Aorta (tissue), 5 donors: ENCODE measurements around the gene CEBPE. TPM values are rescaled to one million over a fixed set of nuclear protein-coding genes. Genes with fewer than 3 reads are reported as not detected.
A peak's percentile ranks its signal among the peaks of the same experiment; 100 is the strongest.

ENCODE experiments used
- ATAC-seq: fragments of 200-7000 bp; cut with Tn5 transposase; one replicate; pipeline ENCODE4 v1.9.1; 2022; ENCODE audit warnings: moderate library complexity; ENCODE audit not compliant: low FRiP score
- DNase-seq, 2 donors: peaks; one replicate each; pipeline ENCODE4 v3.0.0-alpha.2; 2020
- H3K27ac ChIP-seq, 2 donors: one replicate each; pipeline ENCODE4 v1.5.1; 2013; ENCODE audit warnings: low read length in 2 of 2, mild to moderate bottlenecking in 2 of 2, moderate library complexity in 2 of 2, control low read depth in 1 of 2, inconsistent platforms in 1 of 2, low read depth in 1 of 2
- H3K27me3 ChIP-seq, 2 donors: one replicate each; pipeline ENCODE4 v1.6.1; 2013; ENCODE audit warnings: control low read depth in 1 of 2, low read length in 1 of 2, mild to moderate bottlenecking in 1 of 2, moderate library complexity in 1 of 2; ENCODE audit not compliant: insufficient read depth in 2 of 2, control insufficient read depth in 1 of 2
- H3K36me3 ChIP-seq, 2 donors: one replicate each; pipeline ENCODE4 v1.6.1; 2013; ENCODE audit warnings: control low read depth in 1 of 2, low read length in 1 of 2, mild to moderate bottlenecking in 1 of 2; ENCODE audit not compliant: insufficient read depth in 2 of 2, control insufficient read depth in 1 of 2
- H3K4me1 ChIP-seq, 2 donors: one replicate each; pipeline ENCODE4 v1.6.1; 2013; ENCODE audit warnings: low read length in 2 of 2, control low read depth in 1 of 2, mild to moderate bottlenecking in 1 of 2, moderate library complexity in 1 of 2; ENCODE audit not compliant: insufficient read depth in 2 of 2, control insufficient read depth in 1 of 2
- H3K4me3 ChIP-seq, 2 donors: one replicate each; pipeline ENCODE4 v1.5.1; 2013; ENCODE audit warnings: low read length in 2 of 2, control low read depth in 1 of 2, mild to moderate bottlenecking in 1 of 2
- H3K9me3 ChIP-seq: one replicate; pipeline ENCODE4 v1.6.1; 2013; ENCODE audit warnings: mild to moderate bottlenecking, low read length; ENCODE audit not compliant: control insufficient read depth
- WGBS, 2 donors: extraction: QIAGEN DNeasy Blood & Tissue Kit; methylation state at CpG; one replicate each; pipeline ENCODE4 v1.1.7; 2013; 5-methylcytosine and 5-hydroxymethylcytosine counted together
- intact Hi-C, 2 donors: fragments of 100-400 bp; cut with DNase I; formaldehyde crosslinking; loops; one replicate each; pipeline versions ENCODE4 v1.14.2 to v1.15.0; 2022
- polyA plus RNA-seq, 2 donors: library from polyadenylated mRNA; stranded (reverse); fragments of 200-250 nt; gene quantifications; one replicate each; pipeline ENCODE4 v1.2.3, GENCODE V29; 2013
- total RNA-seq, 2 donors: library from RNA; stranded (reverse); fragmentation: NEBNext Ultra II Directional; extraction: Animal tissue kit (Norgen Biotek cat#: 25700); gene quantifications; one replicate each; pipeline ENCODE4 v1.2.1, GENCODE V29; 2021
- donor health status: healthy with polysubstance abuse.
- donor health status: Bipolar disorder and iron deficiency.
- donor health status: DM: no; HTN: no; CAD: no.
- donor health status: DM: no; HTN: no; CAD: no.
- donor health status: DM: yes; HTN: yes; CAD: no.

Gene CEBPE
- total and polyA plus RNA-seq, 4 donors, result 0.13 to 0.33 (median 0.29) TPM; not detected in 1

DNA sequence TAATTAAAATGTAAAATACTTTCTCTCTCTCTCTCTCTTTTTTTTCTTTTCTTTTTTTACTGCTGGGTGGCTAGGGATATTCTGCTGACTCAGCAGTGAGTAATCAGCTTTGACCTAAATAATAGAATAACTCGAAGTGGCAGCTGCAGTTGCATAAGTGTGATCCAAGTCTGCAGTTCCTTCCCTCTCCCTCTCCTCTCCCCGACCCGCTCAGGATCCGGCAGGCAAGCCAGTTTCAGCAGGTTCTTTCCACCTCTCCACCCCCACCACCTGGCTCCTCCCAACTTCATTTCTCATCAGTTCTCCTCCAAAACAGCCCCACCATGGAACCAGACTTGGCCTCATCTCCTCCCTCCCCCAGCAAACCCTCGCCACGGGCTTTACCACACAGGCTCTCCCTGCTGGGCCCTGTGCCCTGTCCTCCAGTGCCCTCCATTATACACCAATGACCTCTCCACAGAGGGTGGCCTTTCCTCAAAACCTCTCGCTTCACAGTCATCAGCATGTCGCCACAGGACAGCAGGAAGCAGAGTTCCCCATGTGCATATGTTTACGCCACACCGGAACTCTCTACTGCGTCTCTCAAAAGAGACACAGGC, 42.0 kb upstream of the CEBPE start:
- no peaks in the 10 kb centered on the region for H3K9me3 ChIP-seq
- intact Hi-C loops, result no loop called here
- H3K27ac ChIP-seq, result no peak overlapping the region
- H3K27me3 ChIP-seq, result no peaks in the 10 kb centered on the region
- WGBS, 2 donors, result 47 to 48% methylated on average over 11 of the region's 11 CpGs
- ATAC-seq, result peak; percentile 60
- H3K4me1 ChIP-seq, result no peaks in the 10 kb centered on the region
- peak in 1 of 2 donors; percentile 75 for DNase-seq
- H3K4me3 ChIP-seq, result no peak overlapping the region
- no peaks in the 10 kb centered on the region for H3K36me3 ChIP-seq

DNA sequence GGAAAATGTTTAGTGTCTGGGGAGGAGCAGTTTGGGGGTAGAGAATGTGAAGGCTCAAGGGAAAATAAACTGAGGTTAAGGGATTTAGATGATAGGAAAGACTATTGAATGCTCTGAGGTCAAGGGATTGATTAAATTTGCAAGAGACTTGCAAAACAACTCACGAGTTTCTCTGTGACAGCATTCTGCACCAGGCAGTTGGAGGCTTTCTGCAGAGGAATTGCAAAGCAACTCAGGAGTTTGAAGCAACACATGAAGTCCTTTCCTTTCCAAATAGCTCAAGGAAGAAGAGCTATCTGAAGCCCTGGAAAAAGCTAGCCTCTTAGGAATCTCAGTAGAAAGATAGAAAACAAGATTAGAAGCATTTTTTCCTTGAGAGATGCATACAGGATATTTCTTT, 40.5 kb upstream of the CEBPE start:
- Histone ChIP-seq H3K27me3 (no peaks in the 10 kb centered on the region), H3K27ac (no peak overlapping the region)
- 90 to 97% methylated on average over 1 of the region's 1 CpG for WGBS, 2 donors

DNA sequence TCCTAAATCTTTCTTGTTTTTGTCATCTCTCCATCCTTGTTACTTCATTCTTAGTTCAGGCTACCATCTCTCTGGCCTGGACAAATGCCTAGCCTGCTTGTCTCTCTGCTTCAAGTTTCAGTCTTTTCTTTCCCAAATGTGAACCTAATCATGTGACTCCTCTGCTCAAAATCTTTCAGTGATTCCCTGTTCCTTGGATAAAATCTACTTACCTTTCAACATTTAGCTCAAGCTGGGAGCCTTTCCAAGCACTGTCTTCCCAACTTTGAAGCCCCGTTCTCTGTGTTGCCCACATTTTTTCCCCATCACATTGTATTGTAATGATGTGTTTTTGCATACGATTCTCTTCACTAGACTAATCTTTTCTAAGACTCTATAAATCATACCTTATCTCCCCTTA, 39.7 kb upstream of the CEBPE start:
- ATAC-seq, result no peak
- Histone ChIP-seq H3K36me3 (no peaks in the 10 kb centered on the region), H3K4me3 (no peak overlapping the region), H3K9me3 (no peaks in the 10 kb centered on the region), H3K27me3 (no peaks in the 10 kb centered on the region), H3K4me1 (no peaks in the 10 kb centered on the region), H3K27ac (no peak overlapping the region)
- 90 to 94% methylated on average over 2 of the region's 2 CpGs for WGBS, 2 donors
- no peak for DNase-seq
- intact Hi-C loops, result no loop called here

More for the DNA sequence above, 40.5 kb upstream of the CEBPE start:
- DNase-seq (no peak), ATAC-seq (no peak)
- H3K36me3 ChIP-seq, result no peaks in the 10 kb centered on the region
- intact Hi-C loops, result no loop called here
- H3K4me1 ChIP-seq, result no peaks in the 10 kb centered on the region
- no peaks in the 10 kb centered on the region for H3K9me3 ChIP-seq
- no peak overlapping the region for H3K4me3 ChIP-seq

DNA sequence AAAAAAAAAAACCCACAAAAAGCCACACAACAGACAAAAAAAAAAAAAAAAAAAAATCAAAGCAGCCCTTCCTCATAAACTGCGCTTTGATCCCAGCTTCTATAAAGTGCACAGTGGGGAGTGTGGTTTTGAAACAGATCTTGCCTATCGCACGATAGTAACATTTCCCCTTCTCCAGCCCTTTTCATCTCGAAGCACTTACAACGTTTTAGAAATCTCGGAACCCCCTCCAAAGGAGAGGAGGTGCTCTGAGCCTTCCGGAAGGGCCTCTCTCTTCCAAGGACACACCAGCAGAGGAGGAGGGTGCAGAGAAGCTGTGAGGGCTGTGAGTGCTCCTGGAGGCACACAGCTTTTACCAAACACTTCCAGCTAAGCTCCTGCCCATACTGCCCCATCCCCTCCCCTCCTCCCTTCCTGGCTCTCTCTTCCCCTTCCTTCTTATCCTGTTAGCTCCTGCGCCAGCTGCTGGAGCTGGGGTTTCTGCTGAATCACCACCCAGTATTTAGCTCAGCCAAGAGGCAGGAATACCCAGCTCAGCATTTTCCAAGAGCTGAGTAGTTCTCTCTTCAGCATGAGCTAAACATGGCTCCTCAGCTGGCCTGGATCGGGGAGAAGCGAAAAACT, 36.0 kb upstream of the CEBPE start:
- H3K27ac ChIP-seq, result peak overlapping the region; percentile 34 to 90
- peak; percentile 88 to 92 for DNase-seq
- no peak overlapping the region for H3K4me3 ChIP-seq
- ATAC-seq, result peak; percentile 88
- H3K36me3 ChIP-seq, result no peaks in the 10 kb centered on the region
- no peaks in the 10 kb centered on the region for H3K27me3 ChIP-seq
- WGBS, 2 donors, result 5% methylated on average over 9 to 10 of the region's 10 CpGs
- intact Hi-C loops, result loop anchor here (2.0 kb wide), 3 partner anchors 26 to 30 kb away; partner anchors contain the start of gene SLC7A8 (in 1 of the 2)
- H3K4me1 ChIP-seq, result peaks cover 0 to 6% of the 10 kb centered on the region in 2 donors
- no peaks in the 10 kb centered on the region for H3K9me3 ChIP-seq

DNA sequence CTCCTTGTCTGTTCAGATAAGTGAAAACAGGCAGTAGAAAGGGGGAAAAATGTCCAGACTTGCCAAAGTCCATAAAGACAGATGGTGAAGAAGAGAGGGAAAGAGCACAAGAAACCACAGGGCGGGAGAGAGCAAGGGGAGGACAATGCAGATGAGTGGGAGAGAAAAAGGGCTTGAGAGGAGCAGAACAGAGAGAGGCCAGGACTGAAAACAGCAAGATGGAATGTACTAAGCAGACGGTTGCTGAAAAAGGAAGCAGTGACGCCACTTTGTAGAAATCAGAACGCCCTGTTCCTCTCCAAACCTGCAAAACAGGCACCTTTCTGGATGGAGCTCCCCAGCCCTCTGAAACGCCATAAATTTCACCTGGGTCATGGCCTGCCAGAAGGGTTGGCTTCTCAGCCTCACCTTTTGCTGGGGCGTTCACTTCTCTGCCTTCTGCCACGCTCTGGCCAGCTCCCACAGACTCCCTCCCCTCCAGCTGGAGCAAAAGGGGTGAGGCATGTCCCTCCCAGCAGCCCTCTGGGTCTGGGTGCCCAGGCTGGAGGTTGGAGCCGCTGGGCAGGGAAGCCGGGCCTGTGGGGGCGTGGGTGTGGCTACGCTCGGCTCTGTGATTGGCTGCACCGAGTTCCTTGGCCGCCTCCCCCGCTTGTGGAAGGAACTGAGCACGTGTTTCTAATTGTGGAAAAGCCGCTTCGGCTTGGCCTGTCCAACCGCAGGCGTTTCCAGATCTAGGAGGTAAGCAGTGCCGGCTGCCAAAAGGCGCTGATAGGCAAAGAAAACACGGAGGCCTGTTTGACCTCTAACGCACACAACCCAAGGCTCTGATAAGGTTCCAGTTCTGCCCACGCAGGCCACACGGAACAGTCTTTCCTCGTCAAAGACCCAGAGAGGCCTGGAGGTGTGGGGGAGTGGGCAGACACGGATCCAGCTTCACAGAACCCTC, 35.1 kb upstream of the CEBPE start:
- DNase-seq (peak; percentile 95 to 96), ATAC-seq (peak; percentile 95)
- peak overlapping the region; percentile 0 to 1 for H3K4me3 ChIP-seq
- H3K36me3 ChIP-seq, result no peaks in the 10 kb centered on the region
- intact Hi-C loops, result loop anchor here (2.0 kb wide), 3 partner anchors 27 to 29 kb away; partner anchors contain the start of gene SLC7A8 (in 1 of the 2)
- peak overlapping the region; percentile 65 to 87 for H3K27ac ChIP-seq
- no peaks in the 10 kb centered on the region for H3K9me3 ChIP-seq
- no peaks in the 10 kb centered on the region for H3K27me3 ChIP-seq
- WGBS, 2 donors, result 2 to 4% methylated on average over 28 of the region's 28 CpGs
- H3K4me1 ChIP-seq, result peaks cover 0 to 6% of the 10 kb centered on the region in 2 donors

DNA sequence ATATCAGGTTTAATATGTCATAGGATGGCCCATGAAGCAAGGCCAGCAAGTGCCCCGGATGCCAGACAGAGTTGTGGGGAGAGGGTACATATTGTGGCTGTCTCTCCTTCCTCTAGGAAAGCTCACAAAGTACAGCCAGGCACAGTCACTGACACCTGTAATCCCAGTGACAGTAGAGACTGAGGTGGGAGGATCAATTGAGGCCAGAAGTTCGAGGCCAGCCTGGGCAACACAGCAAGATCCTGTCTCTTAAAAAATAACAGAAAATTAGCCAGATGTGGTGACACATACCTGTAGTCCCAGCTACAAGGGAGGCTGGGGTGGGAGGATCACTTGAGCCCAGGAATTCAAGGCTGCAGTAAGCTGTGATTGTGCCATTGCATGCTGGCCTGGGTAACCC, 32.3 kb upstream of the CEBPE start:
- Histone ChIP-seq H3K4me1 (peaks cover 0 to 6% of the 10 kb centered on the region in 2 donors), H3K9me3 (no peaks in the 10 kb centered on the region)
- no peak for DNase-seq

DNA sequence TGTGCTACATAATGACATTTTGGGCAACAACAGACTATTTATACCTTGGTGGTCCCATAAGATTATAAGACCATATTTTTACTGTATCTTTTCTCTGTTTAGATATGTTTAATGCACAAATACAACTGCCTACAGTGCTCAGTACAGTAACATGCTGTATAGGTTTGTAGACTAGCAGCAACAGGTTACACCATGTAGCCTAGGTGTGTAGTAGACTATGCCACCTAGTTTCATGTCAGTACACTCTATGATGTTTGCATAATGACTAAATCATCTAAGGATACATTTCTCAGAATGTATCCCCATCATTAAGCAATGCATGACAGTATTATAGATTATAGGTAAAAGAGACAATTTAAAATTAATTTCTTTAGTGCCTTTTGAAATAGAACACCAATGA, 30.7 kb upstream of the CEBPE start:
- no peaks in the 10 kb centered on the region for H3K36me3 ChIP-seq
- no peak for DNase-seq
- H3K9me3 ChIP-seq, result no peaks in the 10 kb centered on the region
- H3K4me3 ChIP-seq, result no peak overlapping the region
- no peak overlapping the region for H3K27ac ChIP-seq
- no peak for ATAC-seq
- no peaks in the 10 kb centered on the region for H3K27me3 ChIP-seq
- intact Hi-C loops, result no loop called here
- peaks cover 0 to 6% of the 10 kb centered on the region in 2 donors for H3K4me1 ChIP-seq

More for the DNA sequence above, 32.3 kb upstream of the CEBPE start:
- no peak for ATAC-seq
- no peak overlapping the region for H3K4me3 ChIP-seq
- H3K36me3 ChIP-seq, result no peaks in the 10 kb centered on the region
- H3K27ac ChIP-seq, result no peak overlapping the region
- 91 to 92% methylated on average over 2 of the region's 2 CpGs for WGBS, 2 donors
- no peaks in the 10 kb centered on the region for H3K27me3 ChIP-seq
- intact Hi-C loops, result no loop called here

DNA sequence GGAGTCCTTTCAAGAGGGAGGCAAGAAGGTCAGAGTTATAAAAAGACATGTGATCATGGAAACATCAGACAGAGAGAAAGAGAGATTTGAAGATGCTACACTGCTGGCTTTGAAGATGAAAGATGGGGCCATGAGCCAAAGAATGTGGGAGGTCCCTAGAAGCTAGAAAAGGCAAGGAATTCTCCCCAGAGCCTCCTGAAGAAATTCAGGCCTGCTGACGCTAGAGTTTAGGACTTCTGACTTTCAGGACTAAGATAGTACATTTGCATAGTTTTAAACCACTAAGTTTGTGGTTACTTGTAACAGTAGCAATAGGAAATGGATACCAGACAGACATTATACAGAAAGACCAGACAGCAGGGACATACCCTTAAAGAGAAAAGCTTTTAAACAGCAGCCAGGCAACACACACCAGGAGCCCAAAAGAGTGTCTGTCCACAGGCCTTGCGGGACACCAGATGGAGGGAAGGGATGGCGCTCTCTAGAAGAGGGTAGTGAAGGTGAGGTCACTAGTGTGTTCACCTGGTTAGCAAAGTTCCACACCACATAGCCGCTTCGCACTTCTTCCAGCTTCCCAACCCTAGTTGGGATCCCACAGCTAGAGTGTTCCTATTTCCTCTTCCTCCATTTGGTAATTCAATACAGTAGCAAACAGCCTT, 29.7 kb upstream of the CEBPE start:
- Histone ChIP-seq H3K27me3 (no peaks in the 10 kb centered on the region), H3K36me3 (no peaks in the 10 kb centered on the region), H3K27ac (no peak overlapping the region), H3K9me3 (no peaks in the 10 kb centered on the region), H3K4me3 (no peak overlapping the region), H3K4me1 (peaks cover 0 to 6% of the 10 kb centered on the region in 2 donors)
- no peak for DNase-seq
- 97 to 98% methylated on average over 5 of the region's 5 CpGs for WGBS, 2 donors
- intact Hi-C loops, result no loop called here
- no peak for ATAC-seq
